Measurements from ENCODE around the gene ADCY3. TPM values are rescaled to one million over a fixed set of nuclear protein-coding genes. Genes with fewer than 3 reads are reported as not detected.

ADCY3 gene
- total RNA-seq, 1 experiment from 2014 or later: 39.5 TPM

- H2BK15ac ChIP-seq (ENCODE audit: low read depth, low read length): no peak overlapping the region
- no peaks in the 10 kb centered on the region for H3K23me2 ChIP-seq (ENCODE audit: insufficient read length, low read depth, low read length, poor library complexity, severe bottlenecking)
- H4K20me1 ChIP-seq (ENCODE audit: control insufficient read depth, insufficient read depth, insufficient read length): no peaks in the 10 kb centered on the region
- H3K27me3 Mint-ChIP-seq (ENCODE audit: low read depth): no peaks in the 10 kb centered on the region
- no peaks in the 10 kb centered on the region for H3K4me1 ChIP-seq (ENCODE audit: insufficient read depth, low read length)
- H3K79me2 ChIP-seq (ENCODE audit: insufficient read depth, low read length): no peaks in the 10 kb centered on the region
- no peak overlapping the region for H3T11ph ChIP-seq (ENCODE audit: low read length)
- H3K23ac ChIP-seq (ENCODE audit: insufficient read length, low read depth, low read length): no peak overlapping the region
- H4K8ac ChIP-seq (replicated peaks; ENCODE audit: insufficient read length, low read depth, low read length): no peak overlapping the region
- H3K4me2 ChIP-seq (ENCODE audit: insufficient read depth, insufficient read length, low read length): no peak overlapping the region
- no peaks in the 10 kb centered on the region for H3K79me1 ChIP-seq (ENCODE audit: insufficient read depth, low read depth, low read length, poor library complexity, severe bottlenecking)
- no peak overlapping the region for H4K5ac ChIP-seq (ENCODE audit: insufficient read length, low read depth, low read length)
- H3K36me3 Mint-ChIP-seq (ENCODE audit: insufficient read depth in 1 of 3, low read depth in 3 of 3): peaks cover 7 to 53% (median 50%) of the 10 kb centered on the region in 3 experiments; a peak in 6 of 7 replicates
- H2BK120ac ChIP-seq (ENCODE audit: low read depth, low read length, poor library complexity, severe bottlenecking): no peak overlapping the region
- H2AFZ ChIP-seq (ENCODE audit: low read length): no peak overlapping the region
- H3K4me3 Mint-ChIP-seq: no peak overlapping the region
- H3K4ac ChIP-seq (ENCODE audit: low read depth, low read length): no peak overlapping the region
- H3K9ac ChIP-seq (ENCODE audit: extremely low read depth, insufficient read length, low read length): no peak overlapping the region
- no peak overlapping the region for H2BK20ac ChIP-seq (ENCODE audit: low read depth, low read length, poor library complexity, severe bottlenecking)
- H4K91ac ChIP-seq (ENCODE audit: insufficient read length, low read depth, low read length): no peak overlapping the region
- H3K18ac ChIP-seq (ENCODE audit: insufficient read length, low read depth, low read length): no peak overlapping the region
- no peaks in the 10 kb centered on the region for H3K27me3 ChIP-seq (ENCODE audit: insufficient read depth, low read length)
- no peak for DNase-seq
- no CpG with 5 or more reads among the region's 1 CpG for WGBS (ENCODE audit: extremely low coverage, insufficient read length, low lambda C conversion rate)
- H3K4me1 Mint-ChIP-seq: peaks cover 0 to 4% of the 10 kb centered on the region in 2 experiments; a peak in 2 of 4 replicates
- no peak for TF ChIP-seq CTCF (conservative IDR thresholded peaks at IDR 0.05)
- no peaks in the 10 kb centered on the region for H3K9me3 ChIP-seq (ENCODE audit: control insufficient read depth, low read depth, low read length)
- no peak overlapping the region for H3K56ac ChIP-seq (ENCODE audit: insufficient read length, low read depth, low read length)
- no peak overlapping the region for H2AK5ac ChIP-seq (ENCODE audit: insufficient read length, low read length)
- no peak overlapping the region for H3K14ac ChIP-seq (ENCODE audit: insufficient read depth, low read length)
- no peak overlapping the region for H2BK5ac ChIP-seq (ENCODE audit: insufficient read length, low read length)
- no peak overlapping the region for H3K27ac Mint-ChIP-seq
- no peak overlapping the region for H2BK12ac ChIP-seq (ENCODE audit: insufficient read length, low read depth, low read length)
- H3K27ac ChIP-seq (ENCODE audit: insufficient read length, low read depth, low read length): no peak overlapping the region
- no peaks in the 10 kb centered on the region for H3K9me3 Mint-ChIP-seq
Observed at GRCh38 chr2:24961903-24962302, 41.9 kb upstream of the ADCY3 start.

Measured in H9 (cell line).